SH-SY5Y (cell line): ENCODE results near the gene ABTB2.

Experiments used
- GATA2 ChIP-seq: IDR thresholded peaks from 2 replicates; pipeline ENCODE4 v1.6.1; 2011; ENCODE audit warnings: mild to moderate bottlenecking, low read depth, low read length
- GATA3 ChIP-seq: IDR thresholded peaks from 2 replicates; pipeline ENCODE4 v1.6.1; 2011; ENCODE audit warnings: low read depth, mild to moderate bottlenecking, low read length, moderate library complexity

DNA sequence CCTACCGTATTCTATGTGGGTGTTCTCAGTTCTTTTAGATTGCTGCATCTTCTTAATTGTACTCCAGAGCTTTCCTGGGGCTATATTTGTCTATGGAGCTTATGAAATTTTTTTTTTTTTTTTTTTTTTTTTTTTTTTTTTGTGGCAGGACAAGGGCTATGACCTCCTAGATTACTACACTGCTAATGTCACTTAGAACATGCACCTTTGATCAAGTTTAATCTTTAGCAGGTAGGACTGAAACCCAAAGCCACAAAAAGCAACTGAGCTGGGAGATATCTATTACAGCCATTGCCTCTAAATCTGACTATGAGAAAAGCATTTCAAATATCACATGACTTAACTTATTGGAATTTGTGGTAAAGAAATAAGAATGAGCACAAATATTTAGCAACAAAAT is 21.7 kb upstream of the ABTB2 start:
- TF ChIP-seq GATA3, result no peak
- no peak for TF ChIP-seq GATA2
